HCT116 (cell line): ENCODE data around the gene ARSK.

Experiments used
- CEBPB ChIP-seq: IDR thresholded peaks from 2 replicates; pipeline ENCODE4 v1.6.1; 2012; ENCODE audit warnings: low read depth
- CTCF ChIP-seq, 3 experiments: fragments of 200-600 bp in 1 of 3; sonication (generic) in 1 of 3; IDR thresholded peaks in 2 of 3; conservative IDR thresholded peaks in 1 of 3; 2 replicates each; pipeline ENCODE4 v1.5.1; 2012 to 2017; ENCODE audit warnings: low read depth in 2 of 3, low read length in 2 of 3, antibody characterized with exemption in 1 of 3, borderline replicate concordance in 1 of 3, control low read depth in 1 of 3, mild to moderate bottlenecking in 1 of 3, mixed read lengths in 1 of 3, mixed run types in 1 of 3, moderate library complexity in 1 of 3; ENCODE audit not compliant: insufficient read depth in 1 of 3
- EZH2 ChIP-seq: fragments of 200-600 bp; sonication (generic); IDR thresholded peaks from 2 replicates; pipeline ENCODE4 v1.6.1; 2017; ENCODE audit warnings: antibody characterized with exemption, mixed run types
- POLR2A ChIP-seq: IDR thresholded peaks from 2 replicates; pipeline ENCODE4 v1.7.0; 2011; ENCODE audit warnings: borderline replicate concordance; ENCODE audit not compliant: insufficient read depth, insufficient read length; ENCODE audit errors: extremely low read depth
- POLR2AphosphoS5 ChIP-seq: IDR thresholded peaks from 2 replicates; pipeline ENCODE4 v1.6.1; 2011; ENCODE audit warnings: mild to moderate bottlenecking, low read depth, low read length, moderate library complexity
- REST ChIP-seq: IDR thresholded peaks from 2 replicates; pipeline ENCODE4 v1.6.1; 2012; ENCODE audit warnings: low read depth
- SIN3A ChIP-seq: IDR thresholded peaks from 2 replicates; pipeline ENCODE4 v1.6.1; 2012; ENCODE audit warnings: low read depth
- YY1 ChIP-seq: IDR thresholded peaks from 2 replicates; pipeline ENCODE4 v1.6.1; 2011; ENCODE audit warnings: low read length, low read depth, moderate library complexity, mild to moderate bottlenecking; ENCODE audit not compliant: insufficient replicate concordance; ENCODE audit errors: extremely low read depth

DNA sequence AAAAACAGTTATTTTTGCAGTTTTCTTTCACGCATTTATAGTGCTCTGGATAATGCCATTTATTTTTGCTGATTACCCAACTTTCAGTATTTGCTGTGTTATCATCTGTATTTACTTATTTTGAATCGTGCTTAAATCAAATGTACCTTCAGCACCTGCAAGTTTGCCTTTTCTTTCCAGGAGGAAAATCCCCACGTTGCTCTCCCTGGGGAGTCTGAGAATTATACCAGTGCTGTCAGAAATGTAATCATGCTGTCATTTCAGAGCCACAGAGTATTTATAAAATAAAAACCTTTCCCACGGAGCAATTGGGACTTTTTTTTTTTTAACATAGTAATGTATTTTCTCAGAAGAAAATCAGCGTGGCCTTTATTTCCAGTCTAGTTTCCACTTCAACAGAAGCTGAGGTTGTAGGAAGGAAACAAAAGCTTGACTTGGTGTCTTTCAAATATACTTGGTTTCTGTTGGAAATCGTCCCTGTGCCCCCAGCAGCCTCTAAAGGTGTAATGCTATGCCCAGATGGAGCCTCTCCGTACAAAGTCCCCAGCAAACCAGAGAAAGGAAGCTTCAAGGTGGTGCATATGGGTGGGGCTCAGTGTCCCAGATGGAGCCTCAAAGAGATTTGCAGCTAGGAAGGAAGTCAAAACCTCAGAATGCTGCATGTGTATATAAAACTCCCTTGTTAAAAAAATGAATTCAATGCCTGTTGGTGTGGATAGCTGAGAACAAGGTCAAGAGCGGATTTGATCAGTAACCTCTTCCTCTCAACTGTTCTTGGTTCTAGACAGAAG lies 67.1 kb downstream of the ARSK start:
- TF ChIP-seq CTCF (IDR thresholded peaks at IDR 0.05 in 2 of 3, conservative IDR thresholded peaks at IDR 0.05 in 1 of 3; ENCODE audit: borderline replicate concordance in 1 of 3, insufficient read depth in 1 of 3, low read depth in 2 of 3, low read length in 2 of 3), result no peak
- no peak for TF ChIP-seq SIN3A
- no peak for TF ChIP-seq REST
- no peak for TF ChIP-seq EZH2
- TF ChIP-seq POLR2A, result no peak
- no peak for TF ChIP-seq POLR2AphosphoS5
- no peak for TF ChIP-seq YY1
- no peak for TF ChIP-seq CEBPB
